ENCODE data around the gene EPB41L3. TPM values are rescaled to one million over a fixed set of nuclear protein-coding genes. Genes with fewer than 3 reads are reported as not detected.

EPB41L3 gene
- total and polyA plus RNA-seq, 2 experiments from 2014 or later = 201 to 886 TPM

- TF ChIP-seq, protein P1, sequence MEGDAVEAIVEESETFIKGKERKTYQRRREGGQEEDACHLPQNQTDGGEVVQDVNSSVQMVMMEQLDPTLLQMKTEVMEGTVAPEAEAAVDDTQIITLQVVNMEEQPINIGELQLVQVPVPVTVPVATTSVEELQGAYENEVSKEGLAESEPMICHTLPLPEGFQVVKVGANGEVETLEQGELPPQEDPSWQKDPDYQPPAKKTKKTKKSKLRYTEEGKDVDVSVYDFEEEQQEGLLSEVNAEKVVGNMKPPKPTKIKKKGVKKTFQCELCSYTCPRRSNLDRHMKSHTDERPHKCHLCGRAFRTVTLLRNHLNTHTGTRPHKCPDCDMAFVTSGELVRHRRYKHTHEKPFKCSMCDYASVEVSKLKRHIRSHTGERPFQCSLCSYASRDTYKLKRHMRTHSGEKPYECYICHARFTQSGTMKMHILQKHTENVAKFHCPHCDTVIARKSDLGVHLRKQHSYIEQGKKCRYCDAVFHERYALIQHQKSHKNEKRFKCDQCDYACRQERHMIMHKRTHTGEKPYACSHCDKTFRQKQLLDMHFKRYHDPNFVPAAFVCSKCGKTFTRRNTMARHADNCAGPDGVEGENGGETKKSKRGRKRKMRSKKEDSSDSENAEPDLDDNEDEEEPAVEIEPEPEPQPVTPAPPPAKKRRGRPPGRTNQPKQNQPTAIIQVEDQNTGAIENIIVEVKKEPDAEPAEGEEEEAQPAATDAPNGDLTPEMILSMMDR (IDR thresholded peaks at IDR 0.05; ENCODE audit: low read depth, low read length) = no peak
- Histone ChIP-seq H3K36me3 (peaks cover 10% of the 10 kb centered on the region), H3K27ac (no peak overlapping the region)
Observed at GRCh38 chr18:5429681-5430080, 114.1 kb downstream of the EPB41L3 start.

DNA sequence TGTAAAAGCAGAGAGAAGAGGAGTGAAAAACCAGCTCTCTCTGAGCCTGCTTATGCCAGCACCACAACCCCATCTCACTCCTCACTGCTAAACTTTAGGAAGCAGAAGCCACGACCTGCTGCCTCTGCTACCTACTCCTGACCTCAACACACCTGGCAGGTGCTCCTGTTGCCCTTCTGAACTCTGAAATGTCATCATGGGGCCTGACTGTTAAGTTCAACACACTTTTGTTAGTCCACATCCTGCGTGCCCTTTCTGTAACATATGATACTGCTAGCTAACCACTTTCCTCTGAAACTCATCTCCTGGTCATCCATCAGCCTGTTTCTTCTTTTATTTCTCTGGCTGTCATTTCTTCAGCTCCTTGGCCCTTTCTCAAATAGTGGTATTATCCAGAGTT lies 118.1 kb downstream of the EPB41L3 start:
- Histone ChIP-seq H3K27ac (no peak overlapping the region), H3K4me3 (no peak overlapping the region), H3K4me1 (ENCODE audit: low read depth) (peaks cover 7% of the 10 kb centered on the region), H3K36me3 (peaks cover 24% of the 10 kb centered on the region), H3K9me3 (ENCODE audit: low read depth) (no peaks in the 10 kb centered on the region), H3K27me3 (no peaks in the 10 kb centered on the region)
- DNase-seq (ENCODE audit: low read depth in 1 of 2, low spot score in 1 of 2) = no peak
- TF ChIP-seq, protein P1 (IDR thresholded peaks at IDR 0.05; ENCODE audit: low read depth, low read length) = no peak

More at GRCh38 chr18:5429681-5430080, 114.1 kb downstream of the EPB41L3 start:
- Histone ChIP-seq H3K9me3 (ENCODE audit: low read depth) (no peaks in the 10 kb centered on the region), H3K4me1 (ENCODE audit: low read depth) (peaks cover 7% of the 10 kb centered on the region), H3K27me3 (no peaks in the 10 kb centered on the region), H3K4me3 (no peak overlapping the region)
- no peak for DNase-seq (ENCODE audit: low read depth in 1 of 2, low spot score in 1 of 2)

DNA sequence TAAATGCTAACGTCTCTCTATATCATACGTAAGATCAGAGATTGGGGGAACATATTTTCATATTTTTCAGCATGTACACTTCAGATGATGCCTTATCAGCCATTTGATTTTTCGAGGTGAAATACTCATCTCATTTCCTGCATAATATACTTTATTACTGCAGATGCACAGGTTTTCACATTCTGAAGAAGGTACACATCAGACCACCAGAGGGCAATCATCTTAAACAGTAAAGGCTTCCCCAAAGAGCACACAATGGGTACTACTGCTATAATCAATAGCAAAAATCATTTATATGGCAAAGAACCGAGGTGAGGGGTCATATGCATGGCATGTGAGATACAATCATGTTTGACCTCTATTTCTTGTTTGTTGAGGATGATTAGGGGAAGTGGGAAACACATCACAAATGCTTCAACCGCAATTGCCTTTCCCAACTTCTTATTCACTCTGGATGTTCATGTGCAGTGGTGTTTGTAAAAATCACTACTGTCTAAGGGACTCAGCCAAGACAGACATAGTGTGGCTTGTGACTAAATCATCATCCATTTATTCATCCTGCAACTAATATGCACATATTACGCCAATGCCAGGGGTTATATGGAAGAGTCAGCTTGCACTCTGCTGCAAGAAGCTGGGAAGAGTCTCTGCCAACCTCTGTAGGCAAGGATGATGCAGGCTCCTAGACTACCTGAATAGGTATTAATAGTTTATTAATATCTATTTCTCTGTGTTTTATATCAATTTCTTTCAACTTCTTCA lies 118.7 kb downstream of the EPB41L3 start:
- no peaks in the 10 kb centered on the region for H3K27me3 ChIP-seq
- H3K27ac ChIP-seq = no peak overlapping the region
- peaks cover 30% of the 10 kb centered on the region for H3K36me3 ChIP-seq
- no peaks in the 10 kb centered on the region for H3K9me3 ChIP-seq (ENCODE audit: low read depth)
- DNase-seq (ENCODE audit: low read depth in 1 of 2, low spot score in 1 of 2) = peak; percentile 43 to 61
- H3K4me1 ChIP-seq (ENCODE audit: low read depth) = peaks cover 3% of the 10 kb centered on the region
- TF ChIP-seq, protein P1 (IDR thresholded peaks at IDR 0.05; ENCODE audit: low read depth, low read length) = peak; percentile 69
- no peak overlapping the region for H3K4me3 ChIP-seq

- H3K27ac ChIP-seq = no peak overlapping the region
- no peak for DNase-seq (ENCODE audit: low read depth in 1 of 2, low spot score in 1 of 2)
Observed at GRCh38 chr18:5422626-5423025, 121.2 kb downstream of the EPB41L3 start.

DNA sequence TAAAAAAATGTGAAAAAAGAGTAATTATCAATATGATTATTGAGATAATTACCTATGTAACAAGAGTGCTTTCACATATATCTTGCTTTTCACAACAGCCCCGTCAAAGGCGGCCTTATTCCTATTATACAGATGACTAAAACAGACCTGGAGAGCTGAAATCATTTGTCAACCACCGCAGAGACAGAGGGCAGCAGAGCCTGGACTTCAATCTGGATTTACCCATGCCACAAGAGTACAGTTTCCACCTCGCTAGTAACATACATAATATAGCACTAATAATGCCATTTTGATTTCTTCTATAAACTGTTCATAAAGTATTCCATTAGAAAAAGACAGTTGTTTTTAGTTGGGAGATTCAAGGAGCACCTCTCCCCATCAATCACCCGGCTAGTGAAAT lies 121.8 kb downstream of the EPB41L3 start:
- TF ChIP-seq, protein P1 (IDR thresholded peaks at IDR 0.05; ENCODE audit: low read depth, low read length) = no peak
- DNase-seq (ENCODE audit: low read depth in 1 of 2, low spot score in 1 of 2) = no peak
- Histone ChIP-seq H3K27me3 (no peaks in the 10 kb centered on the region), H3K9me3 (ENCODE audit: low read depth) (no peaks in the 10 kb centered on the region), H3K4me3 (no peak overlapping the region), H3K36me3 (peaks cover 41% of the 10 kb centered on the region), H3K27ac (no peak overlapping the region), H3K4me1 (ENCODE audit: low read depth) (no peaks in the 10 kb centered on the region)

More at GRCh38 chr18:5422626-5423025, 121.2 kb downstream of the EPB41L3 start:
- H3K9me3 ChIP-seq (ENCODE audit: low read depth) = no peaks in the 10 kb centered on the region
- H3K27me3 ChIP-seq = no peaks in the 10 kb centered on the region
- TF ChIP-seq, protein P1 (IDR thresholded peaks at IDR 0.05; ENCODE audit: low read depth, low read length) = no peak
- H3K4me1 ChIP-seq (ENCODE audit: low read depth) = no peaks in the 10 kb centered on the region
- no peak overlapping the region for H3K4me3 ChIP-seq
- peaks cover 41% of the 10 kb centered on the region for H3K36me3 ChIP-seq
